Endodermal cell (in vitro differentiated cells): ENCODE data around the gene MTURN. TPM values are rescaled to one million over a fixed set of nuclear protein-coding genes. Genes with fewer than 3 reads are reported as not detected.

ENCODE experiments used
- DNase-seq: peaks from one replicate; pipeline ENCODE4 v3.0.0-alpha.2; 2017
- H3K27ac ChIP-seq: 2 replicates; pipeline ENCODE4 v1.5.1; 2013; ENCODE audit warnings: mild to moderate bottlenecking, low read depth, low read length, moderate library complexity
- H3K27me3 ChIP-seq: 2 replicates; pipeline ENCODE4 v1.6.1; 2013; ENCODE audit warnings: mild to moderate bottlenecking, low read length, moderate library complexity; ENCODE audit not compliant: insufficient read depth, control insufficient read depth, poor library complexity, severe bottlenecking
- H3K36me3 ChIP-seq: 2 replicates; pipeline ENCODE4 v1.7.0; 2013; ENCODE audit warnings: mild to moderate bottlenecking, low read length, moderate library complexity; ENCODE audit not compliant: control insufficient read depth, insufficient read depth
- H3K4me1 ChIP-seq: one replicate; pipeline ENCODE4 v1.7.0; 2013; ENCODE audit warnings: low read length; ENCODE audit not compliant: control insufficient read depth, insufficient read depth
- H3K4me3 ChIP-seq: 2 replicates; pipeline ENCODE4 v1.5.1; 2013; ENCODE audit warnings: mild to moderate bottlenecking, low read length, moderate library complexity
- H3K9ac ChIP-seq: 2 replicates; pipeline ENCODE4 v1.6.1; 2013; ENCODE audit warnings: mild to moderate bottlenecking, low read length, moderate library complexity; ENCODE audit not compliant: poor library complexity, severe bottlenecking; ENCODE audit errors: extremely low read depth
- H3K9me3 ChIP-seq: 2 replicates; pipeline ENCODE4 v1.6.1; 2013; ENCODE audit warnings: mild to moderate bottlenecking, low read length, moderate library complexity; ENCODE audit not compliant: control insufficient read depth
- H3K27ac Mint-ChIP-seq: 2 replicates; pipeline ENCODE4 v1.8.0; 2020; ENCODE audit warnings: mixed read lengths
- H3K27me3 Mint-ChIP-seq: 2 replicates; pipeline ENCODE4 v1.8.0; 2021; ENCODE audit warnings: mild to moderate bottlenecking, mixed read lengths; ENCODE audit not compliant: insufficient read depth
- H3K36me3 Mint-ChIP-seq: 2 replicates; pipeline ENCODE4 v1.8.0; 2020; ENCODE audit warnings: low read depth, mixed read lengths
- H3K4me1 Mint-ChIP-seq: 2 replicates; pipeline ENCODE4 v1.8.0; 2020; ENCODE audit warnings: mixed read lengths
- H3K4me3 Mint-ChIP-seq: 2 replicates; pipeline ENCODE4 v1.8.0; 2020; ENCODE audit warnings: mild to moderate bottlenecking, moderate library complexity, mixed read lengths
- H3K9me3 Mint-ChIP-seq: 2 replicates; pipeline ENCODE4 v1.8.0; 2020; ENCODE audit warnings: mild to moderate bottlenecking, mixed read lengths
- WGBS, 2 experiments: methylation state at CpG; one replicate each; pipeline versions ENCODE4 v1.1.5 to v1.1.7; 2013; ENCODE audit warnings: missing lambda C conversion rate in 2 of 2, mixed read lengths in 1 of 2; ENCODE audit not compliant: insufficient coverage in 1 of 2, insufficient read length in 1 of 2; 5-methylcytosine and 5-hydroxymethylcytosine counted together
- total RNA-seq, 2 donors: library from RNA; stranded (reverse); fragmentation: NEBNext Ultra II Directional in 1 of 2; extraction: Animal tissue kit (Norgen Biotek cat#: 25700) in 1 of 2; gene quantifications; 2 replicates in 1 of 2; 3 replicates in 1 of 2; pipeline ENCODE4 v1.2.1, GENCODE V29; 2021
- TF ChIP-seq, protein P1 (sequence below): fragments of 200-600 bp; sonication (generic); conservative IDR thresholded peaks from 2 replicates; pipeline ENCODE4 v1.5.0; 2021; ENCODE audit warnings: antibody characterized with exemption, mild to moderate bottlenecking

The MTURN gene
- total RNA-seq, 2 donors from 2014 or later: 11.2 to 12.1 TPM

DNA sequence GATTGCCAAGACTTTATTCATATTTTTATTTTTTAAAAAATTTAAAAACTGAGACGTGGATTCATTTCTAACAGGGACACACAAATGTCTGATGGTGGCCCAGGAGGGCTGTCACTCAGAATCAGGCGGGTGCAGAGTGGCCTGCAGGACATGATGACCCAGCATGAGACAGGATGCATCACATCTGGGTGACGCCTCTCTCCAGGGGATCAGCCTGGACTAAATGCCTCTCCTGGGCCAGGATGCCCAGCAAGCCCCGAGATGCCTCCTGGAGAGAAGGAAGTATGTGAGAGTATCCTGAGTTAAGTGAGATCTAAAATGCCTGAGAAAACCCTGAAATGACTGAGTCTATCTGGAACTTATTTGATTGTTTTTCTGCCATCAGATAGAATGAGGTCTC is 16.9 kb upstream of the MTURN start:
- peaks cover 7% of the 10 kb centered on the region for H3K4me1 ChIP-seq
- no peaks in the 10 kb centered on the region for H3K27me3 ChIP-seq
- H3K4me3 ChIP-seq: no peak overlapping the region
- Mint-ChIP-seq H3K27ac (no peak overlapping the region), H3K27me3 (peaks cover 3% of the 10 kb centered on the region), H3K4me1 (peaks cover 17% of the 10 kb centered on the region), H3K36me3 (peaks cover 7% of the 10 kb centered on the region), H3K4me3 (no peak overlapping the region), H3K9me3 (peaks cover 17% of the 10 kb centered on the region)
- peaks cover 22% of the 10 kb centered on the region for H3K9me3 ChIP-seq
- H3K27ac ChIP-seq: no peak overlapping the region
- 94 to 100% methylated on average over 2 to 4 of the region's 4 CpGs for WGBS, 2 experiments
- DNase-seq: no peak
- H3K9ac ChIP-seq: no peak overlapping the region
- TF ChIP-seq, protein P1, sequence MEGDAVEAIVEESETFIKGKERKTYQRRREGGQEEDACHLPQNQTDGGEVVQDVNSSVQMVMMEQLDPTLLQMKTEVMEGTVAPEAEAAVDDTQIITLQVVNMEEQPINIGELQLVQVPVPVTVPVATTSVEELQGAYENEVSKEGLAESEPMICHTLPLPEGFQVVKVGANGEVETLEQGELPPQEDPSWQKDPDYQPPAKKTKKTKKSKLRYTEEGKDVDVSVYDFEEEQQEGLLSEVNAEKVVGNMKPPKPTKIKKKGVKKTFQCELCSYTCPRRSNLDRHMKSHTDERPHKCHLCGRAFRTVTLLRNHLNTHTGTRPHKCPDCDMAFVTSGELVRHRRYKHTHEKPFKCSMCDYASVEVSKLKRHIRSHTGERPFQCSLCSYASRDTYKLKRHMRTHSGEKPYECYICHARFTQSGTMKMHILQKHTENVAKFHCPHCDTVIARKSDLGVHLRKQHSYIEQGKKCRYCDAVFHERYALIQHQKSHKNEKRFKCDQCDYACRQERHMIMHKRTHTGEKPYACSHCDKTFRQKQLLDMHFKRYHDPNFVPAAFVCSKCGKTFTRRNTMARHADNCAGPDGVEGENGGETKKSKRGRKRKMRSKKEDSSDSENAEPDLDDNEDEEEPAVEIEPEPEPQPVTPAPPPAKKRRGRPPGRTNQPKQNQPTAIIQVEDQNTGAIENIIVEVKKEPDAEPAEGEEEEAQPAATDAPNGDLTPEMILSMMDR: no peak
- no peaks in the 10 kb centered on the region for H3K36me3 ChIP-seq

GRCh38 chr7:30119890-30120577 is 14.8 kb upstream of the MTURN start:
- TF ChIP-seq, protein P1: no peak
- Mint-ChIP-seq H3K27ac (no peak overlapping the region), H3K4me3 (no peak overlapping the region), H3K4me1 (peaks cover 17% of the 10 kb centered on the region), H3K36me3 (no peaks in the 10 kb centered on the region), H3K9me3 (peaks cover under 1% of the 10 kb centered on the region), H3K27me3 (peaks cover 3% of the 10 kb centered on the region)
- 89 to 90% methylated on average over 4 of the region's 4 CpGs for whole genome bisulfite sequencing, 2 experiments
- no peak overlapping the region for H3K9ac ChIP-seq
- H3K9me3 ChIP-seq: peaks cover 7% of the 10 kb centered on the region
- no peak overlapping the region for H3K4me3 ChIP-seq
- peaks cover 12% of the 10 kb centered on the region for H3K4me1 ChIP-seq
- H3K27ac ChIP-seq: no peak overlapping the region
- no peaks in the 10 kb centered on the region for H3K27me3 ChIP-seq
- no peak for DNase-seq
- no peaks in the 10 kb centered on the region for H3K36me3 ChIP-seq

- DNase-seq: no peak
- Histone ChIP-seq H3K4me1 (peaks cover 5% of the 10 kb centered on the region), H3K9ac (no peak overlapping the region), H3K36me3 (peaks cover 6% of the 10 kb centered on the region), H3K9me3 (no peaks in the 10 kb centered on the region), H3K4me3 (peak overlapping the region; percentile 83), H3K27ac (no peak overlapping the region), H3K27me3 (peaks cover 43% of the 10 kb centered on the region)
- TF ChIP-seq, protein P1: no peak
- H3K27ac Mint-ChIP-seq: peak overlapping the region; percentile 80
- H3K27me3 Mint-ChIP-seq: peaks cover 46% of the 10 kb centered on the region
- peaks cover 3% of the 10 kb centered on the region for H3K36me3 Mint-ChIP-seq
- no peaks in the 10 kb centered on the region for H3K4me1 Mint-ChIP-seq
- 50 to 53% methylated on average over 11 to 13 of the region's 13 CpGs for WGBS, 2 experiments
- H3K4me3 Mint-ChIP-seq: peak overlapping the region; percentile 81
- H3K9me3 Mint-ChIP-seq: no peaks in the 10 kb centered on the region
Observed at GRCh38 chr7:30133736-30134610, 813 bp upstream of the MTURN start.
